ENCODE results near the gene GLDN.

The GLDN gene

DNA sequence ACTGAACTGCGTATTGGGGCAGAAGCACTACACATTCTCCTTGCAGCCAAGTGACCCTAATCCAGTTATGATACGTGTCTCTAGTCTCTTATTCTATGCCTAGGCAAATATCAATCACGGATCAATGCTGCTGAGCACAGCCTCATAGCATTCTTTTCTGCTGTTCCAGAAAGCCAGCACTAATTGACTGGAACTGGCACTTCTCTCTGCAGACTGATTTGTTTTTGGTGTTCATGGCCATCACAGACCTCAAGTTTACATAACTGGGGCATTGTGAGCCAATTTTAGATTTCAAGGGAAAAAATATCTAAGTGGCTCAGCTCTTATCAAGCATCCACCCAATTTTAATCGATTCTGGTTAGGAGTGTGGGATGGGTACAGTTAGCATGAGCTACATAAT, 37.9 kb downstream of the GLDN start:
- TF ChIP-seq, protein P1, sequence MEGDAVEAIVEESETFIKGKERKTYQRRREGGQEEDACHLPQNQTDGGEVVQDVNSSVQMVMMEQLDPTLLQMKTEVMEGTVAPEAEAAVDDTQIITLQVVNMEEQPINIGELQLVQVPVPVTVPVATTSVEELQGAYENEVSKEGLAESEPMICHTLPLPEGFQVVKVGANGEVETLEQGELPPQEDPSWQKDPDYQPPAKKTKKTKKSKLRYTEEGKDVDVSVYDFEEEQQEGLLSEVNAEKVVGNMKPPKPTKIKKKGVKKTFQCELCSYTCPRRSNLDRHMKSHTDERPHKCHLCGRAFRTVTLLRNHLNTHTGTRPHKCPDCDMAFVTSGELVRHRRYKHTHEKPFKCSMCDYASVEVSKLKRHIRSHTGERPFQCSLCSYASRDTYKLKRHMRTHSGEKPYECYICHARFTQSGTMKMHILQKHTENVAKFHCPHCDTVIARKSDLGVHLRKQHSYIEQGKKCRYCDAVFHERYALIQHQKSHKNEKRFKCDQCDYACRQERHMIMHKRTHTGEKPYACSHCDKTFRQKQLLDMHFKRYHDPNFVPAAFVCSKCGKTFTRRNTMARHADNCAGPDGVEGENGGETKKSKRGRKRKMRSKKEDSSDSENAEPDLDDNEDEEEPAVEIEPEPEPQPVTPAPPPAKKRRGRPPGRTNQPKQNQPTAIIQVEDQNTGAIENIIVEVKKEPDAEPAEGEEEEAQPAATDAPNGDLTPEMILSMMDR (IDR thresholded peaks at IDR 0.05; ENCODE audit: extremely low read depth, missing control alignments), result no peak
- DNase-seq (ENCODE audit: low spot score), result no peak

DNA sequence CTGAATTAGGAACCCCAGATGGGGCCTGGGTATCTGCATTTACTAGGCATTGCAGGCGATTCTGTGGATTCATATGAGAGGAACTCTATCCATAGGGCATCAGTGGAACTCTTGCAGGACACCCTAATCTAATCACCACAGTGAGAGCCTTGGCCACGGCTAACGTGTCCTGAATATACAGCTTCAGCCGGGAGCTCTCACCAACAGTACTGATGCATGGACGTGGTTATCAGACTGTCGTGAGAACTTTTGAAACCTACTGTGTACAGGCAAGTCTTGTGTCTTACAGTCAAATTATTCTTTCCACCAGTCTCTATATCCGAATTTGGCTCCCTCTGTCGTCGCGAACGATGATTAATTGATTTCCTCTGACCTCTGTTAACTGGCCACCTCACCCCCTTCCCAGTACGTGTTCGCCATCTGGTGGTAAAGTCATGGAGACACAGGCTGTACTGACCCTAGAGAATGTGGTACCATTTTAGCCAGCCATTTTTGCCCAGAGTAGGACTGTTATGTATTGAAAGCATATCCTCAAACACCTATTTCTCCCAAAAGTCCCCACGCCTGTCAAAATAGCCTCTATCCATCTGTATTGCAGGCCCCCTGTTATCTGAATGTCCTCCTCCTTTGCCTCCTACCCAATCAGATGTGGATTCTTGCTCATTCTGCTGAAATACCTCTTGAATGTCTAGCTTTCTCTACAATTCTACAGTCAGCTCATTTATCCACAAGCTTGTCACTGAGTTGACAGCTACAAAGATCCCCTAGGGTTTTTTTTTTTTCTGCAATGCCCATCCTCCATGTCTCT, 39.7 kb downstream of the GLDN start:
- DNase-seq (ENCODE audit: low spot score), result peak; percentile 74
- TF ChIP-seq, protein P1 (IDR thresholded peaks at IDR 0.05; ENCODE audit: extremely low read depth, missing control alignments), result peak; percentile 81

DNA sequence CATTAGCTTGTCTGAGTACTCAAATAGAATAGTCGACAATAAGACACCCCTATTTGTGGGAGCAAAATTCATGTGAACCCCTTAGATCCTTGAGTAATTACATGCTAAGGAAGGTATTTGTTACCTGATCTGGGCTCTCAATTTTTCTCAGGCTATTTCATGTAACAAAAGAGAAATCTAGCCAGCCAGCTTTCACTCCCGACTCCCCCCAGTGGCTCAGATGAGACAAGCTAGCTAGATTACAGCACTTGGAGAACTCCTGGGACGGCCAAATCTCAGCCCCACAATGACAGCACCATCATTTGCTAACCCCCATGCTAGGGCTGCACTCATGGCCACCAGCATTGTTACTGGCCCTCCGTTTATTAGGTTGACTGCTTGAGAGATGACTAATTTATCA, 41.3 kb downstream of the GLDN start:
- TF ChIP-seq, protein P1 (IDR thresholded peaks at IDR 0.05; ENCODE audit: extremely low read depth, missing control alignments), result peak; percentile 5
- DNase-seq (ENCODE audit: low spot score), result peak; percentile 45

DNA sequence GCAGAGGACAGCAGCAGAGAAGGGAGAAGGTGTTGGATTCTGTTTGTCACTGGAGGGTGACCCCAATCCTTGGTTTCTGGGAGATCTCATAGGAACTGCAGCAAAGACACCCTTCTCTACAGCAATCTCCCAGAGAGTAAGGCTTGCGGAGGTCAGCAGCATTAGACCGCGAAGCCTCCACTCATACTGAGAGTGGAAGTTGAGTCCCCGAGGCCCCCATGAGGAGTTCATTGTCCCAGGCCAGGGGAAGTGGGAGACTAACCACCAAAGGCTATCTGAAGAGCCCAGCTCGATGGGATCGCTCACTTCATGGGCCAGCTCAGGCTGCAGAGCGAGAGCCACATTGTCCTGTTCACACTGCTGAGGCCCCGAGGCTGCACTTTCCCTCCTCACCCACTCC, 44.6 kb downstream of the GLDN start:
- TF ChIP-seq, protein P1 (IDR thresholded peaks at IDR 0.05; ENCODE audit: extremely low read depth, missing control alignments), result no peak
- no peak for DNase-seq (ENCODE audit: low spot score)

DNA sequence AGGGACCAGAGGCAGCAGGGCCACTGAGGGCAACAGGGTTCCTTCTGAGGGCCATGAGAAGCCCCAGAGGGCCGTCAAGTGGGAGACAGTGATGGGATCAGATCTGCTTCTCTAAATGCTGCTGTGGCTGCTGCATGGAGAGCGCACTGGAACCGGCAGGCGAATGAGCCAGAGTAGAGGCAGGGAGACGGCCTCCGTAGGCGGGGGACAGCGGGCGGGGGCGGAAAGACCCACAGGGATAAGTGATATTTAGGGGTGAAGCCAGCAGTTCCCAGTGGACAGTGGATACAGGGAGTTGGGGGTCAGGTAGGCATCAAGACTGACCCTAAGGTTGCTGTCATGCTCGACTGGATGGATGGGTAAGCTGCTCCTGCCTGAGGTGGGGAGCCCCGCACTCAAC, 45.0 kb downstream of the GLDN start:
- TF ChIP-seq, protein P1 (IDR thresholded peaks at IDR 0.05; ENCODE audit: extremely low read depth, missing control alignments), result no peak
- DNase-seq (ENCODE audit: low spot score), result no peak

DNA sequence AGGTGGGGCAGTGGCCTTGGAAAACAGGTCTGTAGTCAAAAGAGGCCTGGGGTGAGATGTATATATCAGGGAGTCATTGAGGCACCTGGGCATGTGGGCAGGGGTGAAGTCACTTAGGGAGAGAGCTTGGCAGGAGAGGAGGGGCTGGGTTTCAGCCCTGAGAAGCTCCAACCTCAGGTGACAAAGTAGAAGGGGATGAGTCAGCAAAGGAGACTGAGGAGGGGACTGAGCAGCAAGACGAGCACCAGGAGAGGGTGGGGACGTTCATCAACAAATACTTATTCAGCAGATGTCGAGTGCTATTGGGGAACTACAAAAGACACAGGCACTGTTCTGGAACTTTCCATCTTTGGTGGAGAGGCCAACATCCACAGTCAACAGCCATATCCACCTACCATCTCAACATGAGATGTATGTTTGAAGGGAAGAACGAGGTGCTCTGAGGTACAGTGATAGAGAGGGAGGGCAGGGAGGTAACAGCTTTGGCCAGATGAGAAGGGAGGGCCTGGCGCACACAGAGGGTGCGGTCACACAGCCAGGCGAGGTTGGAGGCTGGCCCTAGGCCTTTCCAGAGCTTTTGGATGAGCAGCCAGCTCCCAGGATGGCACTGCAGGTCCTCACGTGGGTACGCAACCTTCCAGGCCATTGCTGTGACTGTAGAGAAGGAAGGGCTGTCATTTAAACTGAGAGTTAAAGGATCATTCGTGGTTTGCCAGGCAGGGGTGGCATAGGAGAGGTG, 45.7 kb downstream of the GLDN start:
- DNase-seq (ENCODE audit: low spot score), result no peak
- TF ChIP-seq, protein P1 (IDR thresholded peaks at IDR 0.05; ENCODE audit: extremely low read depth, missing control alignments), result no peak

DNA sequence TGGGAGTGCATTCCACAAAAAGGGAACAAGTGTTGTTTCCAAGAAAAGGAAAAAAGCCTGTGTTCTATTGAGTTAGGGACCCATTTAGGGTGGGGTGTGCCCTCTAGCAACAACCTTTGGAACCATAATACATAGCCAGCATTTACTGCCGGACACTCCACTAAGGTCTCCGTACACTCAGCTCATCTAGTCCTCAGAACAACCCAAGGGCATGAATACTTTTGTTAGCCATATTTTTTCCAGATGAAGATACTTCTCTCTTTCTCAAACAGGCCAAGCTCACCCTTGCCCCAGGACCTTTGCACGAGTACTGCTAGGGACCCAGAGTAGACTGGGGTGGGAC, 46.2 kb downstream of the GLDN start:
- TF ChIP-seq, protein P1 (IDR thresholded peaks at IDR 0.05; ENCODE audit: extremely low read depth, missing control alignments), result no peak
- DNase-seq (ENCODE audit: low spot score), result no peak
